Endothelial cell of umbilical vein (primary cell): ENCODE measurements around the gene SCPEP1. TPM values are rescaled to one million over a fixed set of nuclear protein-coding genes. Genes with fewer than 3 reads are reported as not detected.

Source experiments
- BruUV-seq: library from RNA; stranded (reverse); fragments of 400-500 nt; replicated peaks from 2 replicates; lab custom pipeline; 2021; lab: Mats Ljungman, UMichigan
- CTCF ChIA-PET: fragments of 300-600, 350-600 bp; sonication (Branson Sonifier 250); formaldehyde crosslinking; loops from one replicate; lab custom pipeline; 2021; ENCODE audit warnings: antibody characterized with exemption, inconsistent platforms; lab: Charles Lee
- POLR2A ChIA-PET: fragments of 300-600, 350-600 bp; sonication (Branson Sonifier 250); formaldehyde crosslinking; loops from one replicate; lab custom pipeline; 2021; ENCODE audit warnings: antibody characterized with exemption, inconsistent platforms; lab: Charles Lee
- DNase-seq: peaks from one replicate; pipeline ENCODE4 v3.0.0-alpha.2; 2011; ENCODE audit warnings: low read depth, low spot score
- FAIRE-seq: peaks from 2 replicates; lab custom pipeline; 2011; peaks lifted over from hg19 to GRCh38; lab: Jason Lieb, UNC
- H2AFZ ChIP-seq: 2 replicates; pipeline ENCODE4 v1.6.0; 2012; ENCODE audit warnings: low read depth, low read length, control low read depth, inconsistent platforms
- H3K27ac ChIP-seq: 2 replicates; pipeline ENCODE4 v1.5.1; 2011; ENCODE audit warnings: low read depth, mild to moderate bottlenecking, control low read depth, low read length, moderate library complexity; ENCODE audit not compliant: insufficient read depth
- H3K27me3 ChIP-seq, 2 experiments: 2 replicates each; pipeline versions ENCODE4 v1.6.0 to v1.6.1; 2011; ENCODE audit warnings: low read length in 2 of 2, mixed read lengths in 1 of 2; ENCODE audit not compliant: control insufficient read depth in 2 of 2, insufficient read depth in 2 of 2
- H3K36me3 ChIP-seq, 2 experiments: 2 replicates in 1 of 2; 3 replicates in 1 of 2; pipeline ENCODE4 v1.5.1; 2011; ENCODE audit warnings: low read length in 2 of 2, mild to moderate bottlenecking in 1 of 2, moderate library complexity in 1 of 2; ENCODE audit not compliant: control insufficient read depth in 2 of 2, insufficient read depth in 2 of 2; ENCODE audit errors: extremely low read depth in 1 of 2
- H3K4me1 ChIP-seq: 3 replicates; pipeline ENCODE4 v1.5.1; 2011; ENCODE audit warnings: mild to moderate bottlenecking, low read length; ENCODE audit not compliant: control insufficient read depth, insufficient read depth; ENCODE audit errors: extremely low read depth
- H3K4me2 ChIP-seq: 2 replicates; pipeline ENCODE4 v1.6.1; 2011; ENCODE audit warnings: low read length, control low read depth, mixed read lengths; ENCODE audit not compliant: insufficient read depth
- H3K4me3 ChIP-seq, 3 experiments: fragments of 200-600 bp in 1 of 3; sonication (generic), shearing (Covaris generic) in 1 of 3; replicated peaks in 1 of 3; 2 replicates each; pipeline ENCODE4 v1.5.1; 2011 to 2016; ENCODE audit warnings: control low read depth in 3 of 3, low read length in 3 of 3, mild to moderate bottlenecking in 2 of 3, inconsistent platforms in 1 of 3, low read depth in 1 of 3, moderate library complexity in 1 of 3; ENCODE audit not compliant: insufficient read depth in 1 of 3
- H3K79me2 ChIP-seq: 2 replicates; pipeline ENCODE4 v1.6.0; 2012; ENCODE audit warnings: low read length, inconsistent platforms; ENCODE audit not compliant: control insufficient read depth, insufficient read depth
- H3K9ac ChIP-seq: replicated peaks from 2 replicates; pipeline ENCODE3; 2011; ENCODE audit warnings: low read length, control low read depth; ENCODE audit not compliant: insufficient read depth; ENCODE audit errors: extremely low read depth
- H3K9me1 ChIP-seq: replicated peaks from 3 replicates; pipeline ENCODE4 v1.6.0; 2011; ENCODE audit warnings: mild to moderate bottlenecking, low read length; ENCODE audit not compliant: control insufficient read depth, insufficient read depth; ENCODE audit errors: extremely low read depth
- H3K9me3 ChIP-seq: replicated peaks from 2 replicates; pipeline ENCODE4 v1.5.1; 2012; ENCODE audit warnings: low read length, inconsistent platforms; ENCODE audit not compliant: control insufficient read depth, insufficient read depth
- H4K20me1 ChIP-seq: replicated peaks from 2 replicates; pipeline ENCODE3; 2011; ENCODE audit warnings: mild to moderate bottlenecking, low read length; ENCODE audit not compliant: control insufficient read depth, insufficient read depth; ENCODE audit errors: extremely low read depth
- CTCF ChIP-seq, 2 donors: IDR thresholded peaks; 1 replicate in 1 of 2; 2 replicates in 1 of 2; pipeline ENCODE4 v1.5.1; 2011; ENCODE audit warnings: low read length in 2 of 2, mild to moderate bottlenecking in 2 of 2, moderate library complexity in 2 of 2, control low read depth in 1 of 2, inconsistent platforms in 1 of 2, low read depth in 1 of 2; ENCODE audit not compliant: insufficient read depth in 1 of 2; ENCODE audit errors: extremely low read depth in 1 of 2
- EZH2 ChIP-seq: IDR thresholded peaks from 2 replicates; pipeline ENCODE4 v1.6.1; 2012; ENCODE audit warnings: borderline replicate concordance, low read depth, mild to moderate bottlenecking, moderate library complexity, low read length, inconsistent platforms; ENCODE audit not compliant: severe bottlenecking
- FOS ChIP-seq: IDR thresholded peaks from 2 replicates; pipeline ENCODE4 v1.6.1; 2011; ENCODE audit warnings: mild to moderate bottlenecking, low read length, moderate library complexity, borderline replicate concordance; ENCODE audit not compliant: insufficient read depth
- GATA2 ChIP-seq: IDR thresholded peaks from 2 replicates; pipeline ENCODE4 v1.7.0; 2011; ENCODE audit warnings: low read depth, mild to moderate bottlenecking, moderate library complexity, mixed read lengths, low read length; ENCODE audit not compliant: insufficient read length, insufficient read depth
- JUN ChIP-seq: IDR thresholded peaks from 2 replicates; pipeline ENCODE4 v1.6.1; 2011; ENCODE audit warnings: borderline replicate concordance, low read depth; ENCODE audit not compliant: insufficient read length, insufficient read depth
- MAX ChIP-seq: IDR thresholded peaks from 2 replicates; pipeline ENCODE4 v1.6.1; 2011; ENCODE audit not compliant: insufficient read depth, insufficient read length
- MYC ChIP-seq: IDR thresholded peaks from one replicate; pipeline ENCODE4 v1.6.1; 2011; ENCODE audit warnings: mild to moderate bottlenecking, low read depth, low read length
- POLR2A ChIP-seq: IDR thresholded peaks from 2 replicates; pipeline ENCODE4 v1.6.1; 2012; ENCODE audit warnings: low read depth, mild to moderate bottlenecking, control low read depth, low read length
- POLR2AphosphoS5 ChIP-seq: IDR thresholded peaks from 2 replicates; pipeline ENCODE4 v1.6.1; 2012; ENCODE audit warnings: low read depth, mild to moderate bottlenecking, control low read depth, low read length, moderate library complexity; ENCODE audit not compliant: insufficient read depth
- dilution Hi-C: fragments of 300-500 bp; cut with MboI; formaldehyde crosslinking; loops from one replicate; pipeline ENCODE4 v1.15.0; 2019; ENCODE audit warnings: low sequenced_read_pairs; ENCODE audit not compliant: extremely low pct_ligation_motif_present
- intact Hi-C: fragments of 100-400 bp; cut with micrococcal nuclease; formaldehyde crosslinking; loops from one replicate; pipeline ENCODE4 v1.10.0; 2022
- polyA plus RNA-seq, 4 experiments: library from polyadenylated mRNA; depleted of rRNA in 3 of 4; stranded (reverse) in 3 of 4; unstranded in 1 of 4; fragments of >200 nt; gene quantifications; 2 replicates each; pipeline versions ENCODE4 v1.2.1 to v1.2.3, GENCODE V29; 2011 to 2012; ENCODE audit warnings: missing spikeins in 1 of 4
- total RNA-seq: library from RNA; stranded (reverse); gene quantifications from 2 replicates; pipeline ENCODE4 v1.2.3, GENCODE V29; 2021

SCPEP1 gene
- total and polyA plus RNA-seq, 2 donors (not counting 3 experiments of a cell fraction or from before 2014, with no cell fraction given) = 38.6 to 43.6 TPM

DNA sequence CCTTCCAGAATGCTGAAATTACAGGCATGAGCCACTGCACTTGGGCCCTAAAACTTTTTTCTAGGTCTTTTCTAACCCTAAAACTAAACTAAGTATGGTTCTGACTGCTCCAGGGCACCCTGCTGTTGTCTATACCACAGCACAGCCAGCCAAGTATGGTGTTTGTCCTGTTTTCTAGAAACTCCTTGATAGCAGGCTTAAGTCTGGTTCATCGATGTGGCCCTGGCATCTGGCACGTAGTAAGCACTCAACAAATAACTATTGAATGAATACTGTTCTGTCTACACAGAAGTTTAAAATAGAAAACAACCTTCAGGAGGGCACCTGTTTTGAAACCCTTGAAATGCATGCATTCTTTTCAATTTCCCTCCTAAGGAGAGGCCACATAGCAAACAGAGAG is 62.6 kb downstream of the SCPEP1 start:
- Histone ChIP-seq H3K9me3 (no peaks in the 10 kb centered on the region), H3K4me2 (no peak overlapping the region), H3K9ac (no peak overlapping the region), H3K27me3 (peaks cover 16 to 22% of the 10 kb centered on the region in 2 experiments), H3K9me1 (no peaks in the 10 kb centered on the region), H3K36me3 (no peaks in the 10 kb centered on the region), H3K4me1 (no peaks in the 10 kb centered on the region), H3K4me3 (no peak overlapping the region), H3K27ac (no peak overlapping the region), H2AFZ (no peak overlapping the region), H4K20me1 (no peaks in the 10 kb centered on the region), H3K79me2 (no peaks in the 10 kb centered on the region)
- FAIRE-seq (no peak), DNase-seq (no peak)
- POLR2A ChIA-PET = no interaction called here
- CTCF ChIA-PET = interaction anchor here (0.6 kb wide), 1 partner anchor 22 kb away, joined by 4 read pairs; no protein-coding TSS in a partner anchor
- dilution Hi-C loops = no loop called here
- TF ChIP-seq MAX (no peak), POLR2AphosphoS5 (no peak), CTCF (IDR thresholded peaks at IDR 0.05; ENCODE audit: extremely low read depth in 1 of 2, insufficient read depth in 1 of 2, low read depth in 1 of 2, low read length in 2 of 2) (no peak), POLR2A (no peak), JUN (no peak), FOS (no peak)
- no TSS peak for BruUV-seq
- intact Hi-C loops = no loop called here

DNA sequence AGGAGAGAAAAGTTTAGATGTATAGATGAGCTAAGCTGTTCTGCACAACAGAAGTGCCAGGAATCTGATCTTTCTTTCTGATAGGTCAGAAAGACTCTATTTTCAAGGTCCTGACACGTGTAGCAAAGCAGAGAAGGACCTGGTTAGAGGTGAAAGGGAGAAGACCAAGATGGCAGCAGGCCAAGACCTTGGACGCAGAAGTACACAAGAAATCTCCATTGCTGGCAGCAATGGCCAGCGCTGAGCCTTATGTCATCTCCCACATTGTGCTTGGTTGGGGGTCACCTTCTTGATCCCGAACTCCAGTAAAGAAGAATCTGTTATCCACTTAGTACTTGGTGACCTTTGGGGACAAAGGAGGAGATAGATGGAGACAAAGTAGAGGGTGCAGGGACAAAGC is 65.3 kb downstream of the SCPEP1 start:
- BruUV-seq = no TSS peak
- Histone ChIP-seq H3K79me2 (no peaks in the 10 kb centered on the region), H3K4me2 (no peak overlapping the region), H3K9ac (no peak overlapping the region), H3K36me3 (no peaks in the 10 kb centered on the region), H4K20me1 (no peaks in the 10 kb centered on the region), H3K27me3 (peaks cover 26 to 32% of the 10 kb centered on the region in 2 experiments), H3K4me3 (no peak overlapping the region), H2AFZ (no peak overlapping the region), H3K4me1 (peaks cover 5% of the 10 kb centered on the region), H3K27ac (no peak overlapping the region), H3K9me3 (no peaks in the 10 kb centered on the region), H3K9me1 (no peaks in the 10 kb centered on the region)
- intact Hi-C loops = no loop called here
- DNase-seq (no peak), FAIRE-seq (no peak)
- POLR2A ChIA-PET = no interaction called here
- TF ChIP-seq MAX = no peak
- no peak for TF ChIP-seq CTCF (IDR thresholded peaks at IDR 0.05; ENCODE audit: extremely low read depth in 1 of 2, insufficient read depth in 1 of 2, low read depth in 1 of 2, low read length in 2 of 2)
- TF ChIP-seq POLR2AphosphoS5 = no peak
- TF ChIP-seq MYC = no peak
- no peak for TF ChIP-seq POLR2A
- no peak for TF ChIP-seq GATA2
- no peak for TF ChIP-seq FOS
- TF ChIP-seq JUN = no peak
- no peak for TF ChIP-seq EZH2
- dilution Hi-C loops = no loop called here
- CTCF ChIA-PET = no interaction called here
